Skeletal muscle satellite cell (primary cell): ENCODE data around the gene ASS1.

Experiments
- H3K27me3 ChIP-seq: 2 replicates; pipeline ENCODE4 v1.7.0; 2013; ENCODE audit warnings: low read length; ENCODE audit not compliant: control insufficient read depth, insufficient read depth
- H3K36me3 ChIP-seq: 2 replicates; pipeline ENCODE4 v1.7.0; 2013; ENCODE audit warnings: mild to moderate bottlenecking, control low read depth, low read length; ENCODE audit not compliant: insufficient read depth
- H3K4me1 ChIP-seq: 2 replicates; pipeline ENCODE4 v1.7.0; 2013; ENCODE audit warnings: low read length; ENCODE audit not compliant: control insufficient read depth, insufficient read depth
- H3K4me2 ChIP-seq: 2 replicates; pipeline ENCODE4 v1.7.0; 2013; ENCODE audit warnings: mild to moderate bottlenecking, low read length
- H3K4me3 ChIP-seq: 2 replicates; pipeline ENCODE4 v1.7.0; 2013; ENCODE audit warnings: low read length
- H3K9ac ChIP-seq: 2 replicates; pipeline ENCODE4 v1.7.0; 2013; ENCODE audit warnings: mild to moderate bottlenecking, low read depth, low read length, moderate library complexity
- H3K9me3 ChIP-seq: replicated peaks from 2 replicates; pipeline ENCODE4 v1.7.0; 2013; ENCODE audit warnings: mild to moderate bottlenecking, control low read depth, low read length

The ASS1 gene

GRCh38 chr9:130480673-130481072 is 35.9 kb downstream of the ASS1 start:
- Histone ChIP-seq H3K9me3 (no peaks in the 10 kb centered on the region), H3K4me3 (no peak overlapping the region), H3K4me1 (peaks cover 4% of the 10 kb centered on the region), H3K9ac (no peak overlapping the region), H3K27me3 (no peaks in the 10 kb centered on the region), H3K4me2 (no peak overlapping the region), H3K36me3 (peaks cover 3% of the 10 kb centered on the region)

- Histone ChIP-seq H3K9me3 (no peaks in the 10 kb centered on the region), H3K4me1 (peaks cover 4% of the 10 kb centered on the region), H3K4me2 (no peak overlapping the region), H3K9ac (no peak overlapping the region), H3K36me3 (peaks cover 6% of the 10 kb centered on the region), H3K27me3 (no peaks in the 10 kb centered on the region), H3K4me3 (no peak overlapping the region)
These were observed 37.7 kb downstream of the ASS1 start for GRCh38 chr9:130482463-130482862.

GRCh38 chr9:130483371-130483971 is 38.7 kb downstream of the ASS1 start:
- Histone ChIP-seq H3K4me3 (no peak overlapping the region), H3K4me2 (no peak overlapping the region), H3K27me3 (no peaks in the 10 kb centered on the region), H3K4me1 (peaks cover 4% of the 10 kb centered on the region), H3K9ac (no peak overlapping the region), H3K9me3 (no peaks in the 10 kb centered on the region), H3K36me3 (peaks cover 6% of the 10 kb centered on the region)

GRCh38 chr9:130484362-130485072 is 39.8 kb downstream of the ASS1 start:
- Histone ChIP-seq H3K36me3 (peaks cover 8% of the 10 kb centered on the region), H3K9me3 (no peaks in the 10 kb centered on the region), H3K4me1 (peaks cover 4% of the 10 kb centered on the region), H3K4me3 (no peak overlapping the region), H3K4me2 (no peak overlapping the region), H3K27me3 (no peaks in the 10 kb centered on the region), H3K9ac (no peak overlapping the region)

- Histone ChIP-seq H3K36me3 (peaks cover 12% of the 10 kb centered on the region), H3K27me3 (no peaks in the 10 kb centered on the region), H3K4me3 (no peak overlapping the region), H3K9me3 (no peaks in the 10 kb centered on the region), H3K9ac (no peak overlapping the region), H3K4me1 (no peaks in the 10 kb centered on the region), H3K4me2 (no peak overlapping the region)
These were observed 41.3 kb downstream of the ASS1 start for GRCh38 chr9:130486103-130486502.

GRCh38 chr9:130487500-130487899 is 42.7 kb downstream of the ASS1 start:
- no peak overlapping the region for H3K4me2 ChIP-seq
- no peak overlapping the region for H3K4me3 ChIP-seq
- no peak overlapping the region for H3K9ac ChIP-seq
- H3K4me1 ChIP-seq: no peaks in the 10 kb centered on the region
- H3K9me3 ChIP-seq: no peaks in the 10 kb centered on the region
- peaks cover 19% of the 10 kb centered on the region for H3K36me3 ChIP-seq
- no peaks in the 10 kb centered on the region for H3K27me3 ChIP-seq

- H3K27me3 ChIP-seq: no peaks in the 10 kb centered on the region
- H3K36me3 ChIP-seq: peaks cover 22% of the 10 kb centered on the region
- no peak overlapping the region for H3K9ac ChIP-seq
These were observed 44.0 kb downstream of the ASS1 start for GRCh38 chr9:130488621-130489330.

GRCh38 chr9:130490981-130491380 is 46.2 kb downstream of the ASS1 start:
- Histone ChIP-seq H3K36me3 (peaks cover 34% of the 10 kb centered on the region), H3K9ac (no peak overlapping the region), H3K27me3 (no peaks in the 10 kb centered on the region), H3K4me3 (no peak overlapping the region), H3K4me1 (no peaks in the 10 kb centered on the region), H3K9me3 (peaks cover 8% of the 10 kb centered on the region), H3K4me2 (no peak overlapping the region)

More at GRCh38 chr9:130488621-130489330, 44.0 kb downstream of the ASS1 start:
- no peak overlapping the region for H3K4me2 ChIP-seq
- no peak overlapping the region for H3K4me3 ChIP-seq
- H3K9me3 ChIP-seq: no peaks in the 10 kb centered on the region
- H3K4me1 ChIP-seq: no peaks in the 10 kb centered on the region

GRCh38 chr9:130491830-130492482 is 47.2 kb downstream of the ASS1 start:
- no peaks in the 10 kb centered on the region for H3K27me3 ChIP-seq
- peaks cover 8% of the 10 kb centered on the region for H3K9me3 ChIP-seq
- peaks cover 30% of the 10 kb centered on the region for H3K36me3 ChIP-seq
- no peak overlapping the region for H3K9ac ChIP-seq
- no peaks in the 10 kb centered on the region for H3K4me1 ChIP-seq
- H3K4me2 ChIP-seq: no peak overlapping the region
- no peak overlapping the region for H3K4me3 ChIP-seq

- H3K4me3 ChIP-seq: no peak overlapping the region
- H3K9me3 ChIP-seq: peaks cover 8% of the 10 kb centered on the region
- H3K27me3 ChIP-seq: no peaks in the 10 kb centered on the region
- H3K36me3 ChIP-seq: peaks cover 33% of the 10 kb centered on the region
- no peak overlapping the region for H3K4me2 ChIP-seq
- no peaks in the 10 kb centered on the region for H3K4me1 ChIP-seq
- no peak overlapping the region for H3K9ac ChIP-seq
These were observed 48.3 kb downstream of the ASS1 start for GRCh38 chr9:130493021-130493420.

- Histone ChIP-seq H3K9ac (no peak overlapping the region), H3K36me3 (peaks cover 33% of the 10 kb centered on the region), H3K4me1 (no peaks in the 10 kb centered on the region), H3K4me2 (no peak overlapping the region), H3K4me3 (no peak overlapping the region), H3K9me3 (peaks cover 8% of the 10 kb centered on the region), H3K27me3 (no peaks in the 10 kb centered on the region)
These were observed 48.7 kb downstream of the ASS1 start for GRCh38 chr9:130493476-130493875.
